NCI-H2227 treated with DMSO at 0.1 percent for 48 hours (cell line): ENCODE measurements around the gene TBX1.

ENCODE experiments used
- DNase-seq: peaks from one replicate; lab custom pipeline; 2025; lab: John Stamatoyannopoulos, UW

Gene TBX1

DNA sequence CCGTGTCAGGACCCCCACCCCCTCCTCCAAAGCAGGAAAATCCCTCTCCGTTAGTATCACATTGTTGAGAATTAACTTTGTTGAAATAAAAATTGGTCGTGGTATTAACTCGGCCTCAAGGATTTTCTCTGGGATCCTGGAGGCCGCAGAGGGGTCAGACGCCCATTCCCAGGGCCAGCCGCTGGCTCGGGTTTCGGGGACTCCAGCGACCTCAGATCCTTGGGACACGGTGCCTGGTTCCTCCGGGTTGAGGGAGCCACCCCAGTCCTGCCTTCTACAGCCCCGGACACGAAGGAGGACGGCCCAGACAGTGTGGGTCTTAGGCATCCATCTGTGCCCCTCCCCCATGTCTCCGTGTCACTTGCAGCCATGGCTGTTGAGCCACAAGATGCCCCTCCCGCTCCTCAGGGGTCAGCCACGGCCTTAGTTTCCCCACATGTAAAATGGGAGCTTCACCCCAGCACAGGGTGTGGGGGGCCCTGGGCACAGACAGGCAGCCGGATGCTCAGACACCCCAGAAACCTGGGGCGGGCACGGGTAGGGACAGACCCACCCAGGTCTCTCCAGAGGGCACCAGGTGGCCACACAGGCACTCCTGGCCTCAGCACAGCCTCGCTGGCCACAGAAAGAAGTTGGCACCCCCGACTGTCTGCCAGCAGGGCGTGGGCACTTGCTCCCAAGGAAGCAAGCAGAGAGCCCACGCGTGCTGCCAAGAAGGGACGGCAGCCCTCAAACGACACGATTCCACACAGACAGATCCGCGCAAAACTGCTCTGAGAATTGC is 21.7 kb upstream of the TBX1 start:
- DNase-seq, result no peak

DNA sequence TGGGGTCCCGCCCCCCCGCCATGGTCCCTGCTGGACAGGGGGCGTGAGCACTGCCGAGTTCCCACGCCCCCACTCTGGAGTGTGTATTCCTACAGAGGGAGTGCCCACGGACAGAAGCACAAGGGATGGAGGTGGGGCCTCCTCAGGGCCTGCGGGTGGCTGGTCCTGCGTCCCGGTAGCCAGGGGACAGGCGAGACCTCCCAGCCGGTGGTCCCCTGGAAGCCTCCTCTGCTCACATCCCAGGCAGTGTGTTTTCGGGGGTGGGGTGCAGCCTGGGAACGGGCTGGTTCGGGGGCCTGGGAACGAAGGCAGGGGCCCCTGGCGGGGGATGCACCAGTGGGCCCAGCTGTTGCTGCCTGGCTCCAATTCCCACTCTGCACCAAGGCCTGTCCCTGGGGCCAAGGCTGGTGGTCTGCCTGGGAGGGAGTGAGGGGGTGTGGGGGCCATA is 21.1 kb upstream of the TBX1 start:
- DNase-seq, result no peak

DNA sequence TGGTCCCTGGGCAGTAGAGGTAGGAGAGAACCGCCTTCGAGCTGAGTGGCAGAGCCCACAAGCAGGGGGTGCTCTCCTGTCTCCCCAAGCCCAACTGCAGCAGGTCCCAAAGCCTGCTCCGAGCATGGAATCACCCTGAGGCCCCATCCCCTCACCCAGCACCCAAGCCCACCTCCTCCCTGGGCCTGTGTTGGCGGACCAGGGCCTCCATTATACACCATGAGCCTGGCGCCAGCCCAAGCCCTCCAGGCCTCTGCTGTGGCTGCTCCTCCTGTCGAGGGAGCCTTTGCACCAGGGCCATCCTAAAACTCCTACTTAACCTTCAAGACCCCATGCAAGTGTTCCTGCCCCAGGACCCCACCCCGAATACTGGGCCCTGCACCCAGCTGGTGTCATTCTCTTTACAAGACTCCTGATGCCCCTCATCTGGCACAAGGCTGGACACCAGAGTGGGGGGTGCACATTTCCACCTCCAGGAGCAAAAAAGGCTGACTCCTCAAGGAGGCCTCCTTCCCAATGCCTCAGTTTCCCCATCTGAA is 20.6 kb upstream of the TBX1 start:
- DNase-seq, result no peak

DNA sequence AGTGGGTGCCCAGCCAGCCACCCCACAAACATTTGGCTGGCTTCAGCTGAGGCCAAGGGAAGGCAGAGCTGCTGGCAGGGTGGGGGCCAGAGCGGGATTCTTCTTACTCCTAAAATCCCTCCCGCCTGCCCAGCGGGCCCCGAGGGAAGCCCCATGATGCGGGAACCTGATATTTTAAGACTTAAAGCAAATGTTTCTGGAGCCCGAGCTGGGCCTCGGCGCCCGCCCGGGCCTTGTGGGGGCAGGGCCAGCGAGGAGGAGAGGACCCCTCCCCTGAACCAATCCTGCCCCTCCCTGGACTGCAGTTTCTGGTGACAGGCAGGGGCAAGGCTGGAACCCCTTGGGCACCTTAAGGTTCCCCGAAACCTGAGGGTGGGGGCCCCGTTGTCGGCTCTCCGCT is 20.0 kb upstream of the TBX1 start:
- DNase-seq, result no peak

DNA sequence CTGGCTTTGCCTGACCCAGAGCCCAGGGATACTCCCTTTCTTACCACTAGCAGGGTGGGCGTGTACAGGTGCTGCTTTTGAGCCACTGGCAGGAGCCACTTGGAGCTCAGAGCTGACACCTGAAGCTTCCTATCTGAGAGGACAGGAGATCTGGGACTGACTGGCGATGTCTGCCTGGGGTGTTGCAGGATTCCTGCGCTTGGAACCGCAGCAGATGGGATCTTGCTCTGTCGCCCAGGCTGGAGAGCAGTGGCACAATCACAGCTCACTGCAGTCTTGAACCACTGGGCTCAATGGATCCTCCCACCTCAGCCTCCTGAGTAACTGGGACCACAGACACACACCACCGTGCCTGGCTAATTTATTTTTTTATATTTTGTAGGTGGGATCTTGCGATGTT is 19.5 kb upstream of the TBX1 start:
- no peak for DNase-seq

DNA sequence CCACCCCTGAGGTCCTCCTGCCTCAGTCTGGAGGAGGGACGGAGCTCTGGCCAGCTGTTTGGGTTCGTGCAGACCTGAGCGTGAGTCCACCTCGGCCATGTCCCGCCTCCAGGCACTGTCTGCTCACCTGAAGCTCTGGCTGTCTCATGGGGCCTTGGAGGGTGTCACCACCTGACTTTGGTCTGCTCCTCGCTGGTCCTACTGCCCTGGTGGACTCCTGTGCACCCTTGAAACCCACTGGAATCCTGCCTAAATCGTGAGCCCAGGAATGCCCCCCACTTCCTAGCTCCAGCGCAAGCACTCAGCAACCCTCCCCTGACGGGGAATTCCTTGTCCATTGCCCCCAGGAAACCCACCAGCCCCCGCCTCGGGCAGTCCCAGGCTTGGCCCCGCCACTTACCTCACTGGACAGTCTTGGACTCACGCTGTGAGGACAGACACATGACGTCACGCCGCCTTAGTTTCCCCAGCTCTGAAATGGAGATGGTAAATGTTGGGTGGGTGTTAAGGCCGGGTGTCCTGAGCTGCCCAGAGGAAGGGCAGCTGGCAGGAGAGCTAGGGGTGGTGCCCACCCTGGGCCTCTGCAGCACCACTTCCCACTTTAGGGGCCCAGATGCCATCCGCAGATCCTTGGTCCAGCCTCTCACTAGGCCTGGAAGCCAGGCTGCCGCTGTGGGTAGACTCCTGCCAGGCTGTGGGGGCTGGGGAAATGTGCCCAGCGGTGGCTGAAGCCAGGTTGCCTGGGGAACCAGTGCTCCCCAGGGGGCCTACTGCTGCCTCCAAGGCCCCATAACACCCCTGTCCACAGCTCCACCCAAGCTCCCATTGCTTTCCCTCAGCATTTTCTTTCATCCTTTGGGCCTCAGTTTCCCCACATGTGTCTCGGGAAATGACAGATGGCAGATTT is 18.2 kb upstream of the TBX1 start:
- DNase-seq, result no peak

DNA sequence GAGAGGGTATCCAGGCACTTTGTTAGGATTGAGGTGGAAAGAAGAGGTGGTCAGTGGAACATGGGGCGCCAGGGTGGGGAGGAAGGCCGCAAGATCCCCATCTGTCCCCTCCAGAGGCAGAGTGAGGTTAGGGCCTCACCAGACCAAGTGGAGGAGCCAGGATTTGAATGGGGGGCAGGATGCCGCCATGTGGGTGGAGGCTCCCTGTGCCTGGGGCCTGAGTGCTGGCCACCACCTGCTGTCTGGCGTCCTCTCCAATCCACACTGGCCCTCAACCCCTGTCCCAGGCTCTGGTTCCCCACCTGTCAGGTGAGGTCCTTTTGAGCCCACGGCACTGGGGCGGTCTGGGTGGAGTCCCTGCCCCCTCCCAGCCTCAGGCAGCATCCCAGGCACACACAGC is 17.5 kb upstream of the TBX1 start:
- DNase-seq, result no peak

DNA sequence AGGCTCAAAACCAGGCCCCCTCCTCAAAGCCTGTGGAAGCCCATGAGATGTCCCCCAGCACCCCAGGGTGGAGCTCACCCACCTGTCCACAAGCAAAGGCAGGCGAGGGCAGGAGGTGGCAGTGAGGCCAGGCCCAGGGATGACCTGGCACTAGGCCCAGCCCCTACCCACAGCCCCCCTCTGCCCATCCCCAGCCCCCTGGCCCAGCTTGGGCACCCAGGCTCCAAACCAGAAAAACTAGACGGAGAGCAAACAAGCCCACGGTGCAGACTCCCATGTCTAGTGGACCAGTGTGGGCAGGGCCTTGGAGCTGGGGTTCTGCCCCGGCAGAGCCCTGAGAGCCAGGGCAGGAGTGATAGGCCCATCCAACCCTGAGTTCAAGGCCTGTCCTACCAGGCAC is 16.9 kb upstream of the TBX1 start:
- no peak for DNase-seq

DNA sequence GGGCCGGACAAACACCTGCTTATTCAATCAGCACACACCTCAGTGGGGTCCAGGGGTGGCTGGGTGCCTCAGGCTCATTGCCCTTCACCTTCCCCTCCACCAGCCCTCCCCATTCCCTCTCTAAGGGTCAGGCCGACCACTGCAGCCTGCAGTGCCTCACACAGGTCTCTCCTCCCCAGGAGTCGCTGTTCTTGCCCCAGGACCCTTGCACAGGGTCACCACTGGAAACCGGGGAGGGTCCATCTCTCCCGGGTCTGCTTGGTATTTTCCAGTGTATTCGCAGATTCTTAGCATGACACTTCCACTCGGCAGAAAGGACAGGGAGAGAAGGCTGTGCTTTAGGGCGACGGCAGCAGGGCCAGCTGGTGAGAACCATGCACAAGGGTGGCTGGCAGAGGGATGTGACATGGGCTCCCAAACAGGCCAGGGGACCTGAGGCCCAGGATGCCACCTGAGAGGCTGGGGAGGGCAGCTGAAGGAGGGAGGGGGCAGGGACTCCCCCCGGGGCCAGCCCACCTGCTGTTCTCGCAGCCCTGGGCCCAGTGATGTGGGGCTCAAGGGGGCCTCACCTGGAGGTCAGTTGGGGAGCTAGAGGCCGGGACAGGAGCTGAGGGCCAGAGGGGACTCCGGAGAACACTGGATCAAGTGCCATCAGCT is 16.1 kb upstream of the TBX1 start:
- DNase-seq, result no peak

DNA sequence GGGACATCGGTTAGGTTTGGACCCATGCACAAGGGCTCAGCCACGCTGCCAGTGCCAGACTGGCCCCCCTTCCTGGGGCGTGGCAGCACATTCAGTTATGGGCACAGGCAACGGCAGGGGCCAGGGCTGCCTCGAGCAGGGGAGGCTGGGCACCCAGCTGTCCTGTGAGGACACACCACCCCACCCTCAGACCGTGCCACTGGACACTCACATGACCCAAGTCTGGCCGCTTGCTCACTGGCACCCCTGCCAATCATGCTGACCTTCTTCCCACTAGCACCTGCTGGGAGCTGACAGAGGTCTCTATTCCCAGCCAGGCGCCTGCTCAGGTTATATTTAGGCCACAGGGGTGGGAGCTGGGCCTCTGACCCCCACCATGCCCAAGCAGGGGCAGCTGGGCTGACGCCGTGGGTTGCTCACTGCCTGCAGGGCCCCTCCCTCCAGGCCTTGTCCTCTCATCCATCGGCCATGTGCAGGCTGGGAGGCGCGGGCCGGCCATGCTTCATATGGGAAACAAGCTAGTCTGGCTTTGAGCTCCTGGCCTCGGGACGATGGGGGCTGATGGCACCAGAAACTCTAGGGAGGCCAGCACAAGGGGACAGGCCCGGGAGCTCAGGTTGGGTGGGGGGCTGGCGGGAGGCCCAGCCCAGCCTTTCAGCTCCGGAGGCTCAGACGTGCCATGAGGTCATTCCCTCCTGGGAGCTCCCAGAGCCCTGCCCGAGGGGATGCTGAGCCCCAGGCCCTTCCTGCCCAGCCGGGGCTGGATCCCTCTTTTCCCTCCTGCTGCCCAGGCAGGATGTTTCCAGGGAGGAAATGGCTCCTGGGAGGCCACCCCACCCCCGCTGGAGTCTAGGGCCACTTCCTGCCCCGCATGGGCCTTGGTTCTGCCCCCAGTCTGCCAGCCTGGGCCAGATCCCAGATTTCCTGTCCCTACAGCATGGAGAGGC is 15.2 kb upstream of the TBX1 start:
- DNase-seq, result no peak

DNA sequence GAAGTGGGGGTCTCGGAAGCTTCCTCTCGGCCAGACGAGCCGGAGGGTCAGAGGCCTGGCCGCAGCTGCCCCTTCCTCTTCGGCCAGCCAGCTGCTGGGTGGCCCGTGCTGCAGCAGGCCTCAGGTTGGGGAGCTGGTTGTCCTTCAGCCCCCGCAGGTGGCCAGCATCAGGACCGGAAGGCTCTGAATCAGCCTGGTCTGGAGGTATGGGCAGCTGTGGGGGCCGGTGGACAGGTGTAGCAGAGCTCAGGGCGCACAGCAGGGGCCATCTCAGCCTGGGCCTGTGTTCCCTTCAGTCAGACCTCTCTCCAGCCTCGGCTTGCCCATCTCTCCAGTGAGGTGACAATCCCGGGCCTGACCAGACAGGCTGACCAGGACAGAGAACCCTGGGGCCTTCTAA is 13.9 kb upstream of the TBX1 start:
- no peak for DNase-seq

DNA sequence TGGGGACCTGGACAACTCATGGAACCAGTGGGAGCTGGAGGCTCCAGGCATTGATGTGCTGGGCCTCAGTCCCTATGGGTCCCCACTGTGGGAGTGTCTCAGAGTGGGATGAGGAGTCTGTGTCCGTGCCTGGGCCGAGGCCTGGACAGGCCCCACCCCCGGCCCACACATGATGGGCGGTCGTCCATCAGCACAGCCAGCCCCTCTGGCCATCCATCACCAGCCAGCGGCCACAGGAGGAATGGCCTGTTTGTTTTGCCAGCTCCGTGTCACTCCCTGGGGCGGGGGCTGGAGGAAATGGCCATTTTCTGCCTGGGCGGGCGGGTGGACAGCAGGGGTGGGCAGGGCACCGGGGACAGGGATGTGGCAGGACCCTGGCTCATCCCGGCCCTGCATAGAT is 13.0 kb upstream of the TBX1 start:
- no peak for DNase-seq

DNA sequence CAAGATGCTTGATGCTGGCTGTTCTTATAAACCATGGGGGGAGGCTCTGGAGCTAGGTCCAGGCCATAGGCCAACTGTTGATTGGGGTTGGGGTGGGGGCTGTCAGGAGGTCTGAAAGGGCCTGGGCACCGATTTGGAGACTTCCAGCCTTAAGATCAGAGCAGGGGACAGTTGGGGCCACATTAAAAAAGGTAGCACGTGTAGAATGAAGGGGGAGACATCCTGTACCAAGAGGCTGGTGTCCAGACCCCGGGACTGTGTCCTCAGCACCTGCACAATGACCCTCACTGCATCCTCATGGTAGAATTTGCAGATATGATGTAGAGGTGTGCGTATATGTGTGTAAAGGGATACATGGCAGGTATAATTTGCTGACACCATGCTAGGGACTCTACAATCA is 12.4 kb upstream of the TBX1 start:
- no peak for DNase-seq

DNA sequence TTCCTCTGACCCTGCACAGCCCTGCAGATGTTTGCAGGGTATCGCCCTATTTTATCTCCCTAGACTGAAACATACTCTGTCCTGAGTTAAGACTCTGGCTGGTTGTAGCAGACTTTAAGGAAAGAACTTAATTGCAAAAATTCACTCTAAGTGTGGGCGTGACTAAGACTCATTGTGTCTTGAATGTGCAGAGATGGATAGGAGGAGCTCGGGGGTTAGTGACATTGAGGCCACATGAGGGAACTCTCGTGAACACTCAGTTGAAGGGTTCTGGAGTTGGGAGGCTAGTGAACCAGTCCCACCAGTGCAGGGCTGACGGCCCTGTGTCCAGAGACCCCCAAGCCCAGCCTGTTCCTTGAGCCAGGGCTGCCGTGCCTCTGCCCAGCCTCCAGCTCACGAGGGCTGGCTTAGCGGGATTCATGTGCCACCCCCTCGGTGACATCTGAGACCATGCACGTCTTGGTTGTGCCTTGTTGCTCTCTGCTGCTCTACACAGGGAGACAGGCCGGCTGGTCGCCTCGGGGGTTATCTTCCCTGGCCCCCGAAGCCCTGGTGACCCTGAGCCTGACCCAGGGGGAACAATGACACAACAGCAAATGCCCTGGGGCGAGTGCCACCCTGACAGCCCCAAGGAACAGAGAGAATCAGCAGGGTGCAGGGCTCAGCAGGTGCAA is 11.4 kb upstream of the TBX1 start:
- no peak for DNase-seq

DNA sequence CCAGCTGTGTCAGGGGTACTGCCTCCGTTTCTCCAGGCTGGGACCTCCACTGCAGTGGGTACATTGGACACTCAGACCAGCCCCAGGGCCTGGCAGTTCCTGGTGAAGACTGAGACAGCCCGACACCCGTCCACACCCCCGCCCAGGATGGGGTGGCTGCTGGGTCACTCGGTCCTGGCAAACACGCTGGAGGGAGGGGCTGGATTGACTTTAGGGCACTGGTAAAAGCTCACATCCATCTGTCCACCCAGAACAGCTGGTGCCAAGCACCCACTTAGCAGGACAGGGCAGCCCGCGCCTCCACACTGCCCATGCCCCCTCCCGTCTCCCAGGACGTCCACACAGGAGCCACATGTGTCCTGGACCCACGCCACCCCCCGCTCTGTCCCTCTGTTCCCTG is 10.7 kb upstream of the TBX1 start:
- DNase-seq, result no peak

DNA sequence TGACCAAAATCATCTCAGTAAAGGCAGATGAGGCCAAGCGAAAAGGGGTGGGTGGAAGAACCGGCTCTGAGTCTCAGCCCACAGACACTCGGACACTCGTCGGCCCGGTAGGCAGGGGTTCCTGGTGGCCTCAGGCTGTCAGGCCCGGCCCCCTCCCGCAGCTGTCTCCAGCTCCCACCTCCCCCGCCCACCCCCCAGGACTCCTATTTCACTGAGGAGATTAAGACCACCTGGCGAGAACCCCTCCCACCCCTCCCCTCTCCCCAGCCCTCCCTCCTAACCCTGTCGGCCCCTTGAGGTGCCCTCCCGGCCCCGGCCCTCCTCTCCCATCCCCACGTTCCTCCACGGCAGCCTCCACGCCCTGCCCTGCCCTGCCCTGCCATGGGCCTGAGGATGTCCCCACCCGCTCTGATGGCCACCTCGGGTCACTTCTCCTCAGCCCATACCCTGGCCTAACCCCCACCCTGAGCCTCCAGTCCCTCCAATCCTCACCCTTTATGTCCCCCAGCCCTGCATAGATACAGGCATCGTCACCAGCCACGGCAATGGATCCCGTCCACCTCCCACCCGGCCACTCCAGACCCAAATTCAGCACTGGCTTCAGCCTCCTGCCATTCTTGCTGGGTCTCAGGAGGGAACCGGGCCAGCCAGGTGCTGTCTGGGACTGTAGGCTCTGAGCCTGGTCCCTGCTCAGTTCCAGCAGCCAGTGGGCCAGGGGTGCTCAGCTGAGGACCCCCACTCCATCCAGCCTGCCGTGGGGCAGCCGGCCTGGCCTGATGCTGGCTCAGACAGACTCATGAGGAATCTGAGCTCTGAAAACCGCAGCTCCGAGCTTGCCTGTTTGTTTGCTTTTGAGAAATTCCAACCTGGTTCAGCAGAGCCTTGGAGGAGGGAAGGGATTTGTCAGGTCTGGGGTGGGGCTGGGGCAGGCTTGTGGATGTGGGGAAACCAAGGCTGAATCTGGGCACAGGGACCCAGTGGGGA is 9.8 kb upstream of the TBX1 start:
- no peak for DNase-seq

DNA sequence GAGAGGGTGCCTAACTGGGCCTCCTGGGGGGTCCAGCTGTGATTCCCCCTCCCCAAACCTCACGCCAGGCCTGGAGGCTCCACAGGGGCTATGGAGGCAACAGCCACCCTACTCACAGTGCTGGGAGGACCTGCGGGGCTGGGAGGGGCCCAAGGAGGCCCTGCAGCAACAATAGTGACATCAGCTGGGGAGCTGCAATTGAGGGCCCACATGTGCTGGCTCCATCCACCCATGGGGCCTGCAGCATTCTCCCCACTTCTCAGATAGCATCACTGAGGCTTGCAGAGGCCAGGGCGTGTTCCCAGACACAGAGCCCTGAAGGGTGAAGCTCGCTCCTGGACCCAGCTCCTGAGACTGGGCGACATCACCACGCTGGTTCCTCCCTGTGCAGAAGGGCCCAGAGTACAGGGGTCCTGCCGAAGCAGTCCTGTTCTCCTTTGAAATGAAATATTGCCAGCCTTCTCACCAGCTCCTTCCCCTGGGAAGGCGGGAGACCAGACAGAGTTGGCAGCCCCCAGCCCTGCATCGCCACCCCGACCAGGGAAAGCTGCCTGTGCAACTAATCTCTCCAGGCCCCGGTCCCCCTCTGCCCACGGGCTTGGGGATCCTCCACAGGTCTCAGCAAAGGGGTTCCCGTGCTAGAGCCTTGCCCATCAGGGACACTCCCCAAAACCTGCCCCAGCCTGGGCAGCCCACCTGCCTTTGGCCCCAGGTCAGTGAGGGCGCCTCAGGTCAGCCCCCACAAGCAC is 8.9 kb upstream of the TBX1 start:
- DNase-seq, result no peak

DNA sequence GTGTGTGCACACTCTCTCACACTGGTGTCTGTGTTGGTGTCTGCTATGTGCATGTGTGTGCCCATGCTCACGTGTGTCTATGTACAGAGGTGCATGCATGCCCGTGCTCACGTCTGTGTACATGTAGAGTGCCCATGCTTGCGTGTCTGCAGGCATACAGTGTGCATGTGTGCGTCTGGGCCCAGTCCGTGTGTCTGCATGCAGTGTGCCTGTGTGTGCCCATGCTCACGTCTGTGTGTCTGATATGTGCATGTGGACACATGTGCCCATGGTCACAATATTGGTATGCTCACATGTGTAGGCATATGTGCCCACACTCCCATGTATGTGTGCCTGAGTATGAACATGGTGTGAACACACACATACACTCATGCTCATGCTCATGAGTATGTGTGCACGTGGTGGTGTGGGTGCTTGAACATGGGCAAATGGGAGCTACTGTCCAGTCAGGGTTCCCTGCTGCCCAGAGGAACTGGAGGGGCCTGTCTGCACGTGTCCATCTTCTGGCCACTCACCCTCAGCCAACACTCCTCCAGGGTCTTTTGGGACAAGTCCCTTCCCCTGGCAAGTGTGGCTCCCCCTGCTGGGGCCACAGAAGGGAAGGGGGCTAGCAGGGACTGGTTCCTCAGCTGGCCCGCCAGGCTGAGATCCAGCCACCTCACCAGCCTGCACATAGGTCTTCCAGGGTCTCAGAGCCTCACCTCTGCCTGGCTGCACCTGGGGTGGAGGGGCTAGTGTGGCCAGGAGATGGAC is 7.3 kb upstream of the TBX1 start:
- DNase-seq, result no peak
